Inflammatory macrophage (primary cell): ENCODE measurements around the gene KIN.
"Not testable (repeated sequence)": the region's sequence is repeated elsewhere in the genome, so short reads cannot be mapped to it uniquely, and the experiment has no call there.

ENCODE experiments used
- DNase-seq, 2 donors: peaks; one replicate each; pipeline ENCODE4 v3.0.0-alpha.2; 2020 to 2022

Gene KIN

GRCh38 chr10:7722927-7723529 is 64.8 kb downstream of the KIN start:
- DNase-seq, result no peak

DNA sequence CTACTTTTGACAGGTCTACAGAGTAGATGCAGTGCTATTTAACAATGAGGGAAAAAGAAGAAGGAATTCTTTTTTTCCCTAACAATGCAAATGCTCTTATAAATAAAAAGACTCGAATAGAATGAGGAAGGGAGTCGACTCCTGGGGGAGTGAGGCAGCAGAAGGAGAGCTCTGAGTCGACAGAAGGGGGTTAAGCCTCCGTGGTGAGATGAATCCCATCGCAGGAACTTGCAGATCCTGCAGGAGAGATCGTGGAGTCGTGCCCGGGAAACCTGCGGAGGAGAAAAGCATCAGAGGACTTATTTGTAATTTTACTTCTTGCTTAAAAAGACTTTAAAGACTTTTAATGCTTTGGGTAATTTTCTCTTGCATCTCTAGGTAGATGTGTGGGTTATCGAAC is 67.3 kb downstream of the KIN start:
- DNase-seq, result no peak

GRCh38 chr10:7718685-7719084 is 69.1 kb downstream of the KIN start:
- no peak for DNase-seq

- no peak for DNase-seq
These were observed 70.0 kb downstream of the KIN start for GRCh38 chr10:7717767-7718166.

DNA sequence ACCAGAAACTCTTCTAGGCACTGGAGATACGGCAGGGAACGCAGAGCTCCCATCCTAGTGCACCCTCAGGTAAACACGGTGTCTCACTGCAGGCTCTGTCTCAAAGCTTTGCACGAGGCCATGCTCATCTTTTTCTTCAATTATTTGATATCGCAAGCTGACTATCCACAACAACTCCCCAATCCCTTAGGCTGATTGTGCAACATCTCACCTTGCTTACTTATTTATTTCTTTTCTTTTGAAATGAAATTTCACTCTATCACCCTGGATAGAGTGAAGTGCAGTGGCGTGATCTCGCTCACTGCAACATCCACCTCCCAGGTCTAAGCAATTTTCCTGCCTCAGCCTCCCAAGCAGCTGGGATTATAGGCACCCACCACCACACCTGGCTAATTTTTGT is 72.3 kb downstream of the KIN start:
- DNase-seq, result no peak

DNA sequence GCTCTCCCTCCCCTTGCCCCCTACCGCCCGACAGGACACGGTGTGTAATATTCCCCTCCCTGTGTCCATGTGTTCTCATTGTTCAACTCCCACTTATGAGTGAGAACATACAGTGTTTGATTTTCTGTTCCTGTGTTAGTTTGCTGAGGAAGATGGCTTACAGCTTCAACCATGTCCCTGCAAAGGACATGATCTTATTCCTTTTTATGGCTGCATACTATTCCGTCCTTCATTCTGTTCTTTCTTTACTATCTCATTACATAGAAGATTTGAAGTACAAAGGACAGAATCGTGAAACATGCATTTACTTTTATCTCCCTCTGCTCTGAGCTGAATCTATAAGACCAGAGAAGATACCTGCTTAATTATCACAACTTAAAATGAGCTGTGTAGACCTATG is 76.7 kb downstream of the KIN start:
- not testable (repeated sequence) for DNase-seq

DNA sequence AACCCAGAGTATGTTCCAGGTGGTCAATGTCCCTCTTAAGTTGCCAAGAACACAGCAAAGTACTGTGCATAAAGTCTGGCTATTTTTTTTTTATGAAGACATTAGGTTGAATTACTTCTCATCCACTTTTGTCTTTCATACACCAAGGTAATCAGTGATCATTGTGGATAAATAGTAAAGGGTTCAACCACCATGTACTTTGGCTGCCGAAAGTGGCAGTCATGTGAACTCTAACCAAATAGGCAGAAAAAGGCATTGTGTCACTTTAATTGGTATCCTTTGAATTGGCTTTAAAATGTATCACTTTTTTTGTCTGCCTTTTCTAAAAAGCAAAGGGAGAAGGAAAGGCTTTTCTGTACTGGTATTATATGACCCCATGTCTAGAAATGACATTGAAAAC is 77.3 kb downstream of the KIN start:
- no peak for DNase-seq

DNA sequence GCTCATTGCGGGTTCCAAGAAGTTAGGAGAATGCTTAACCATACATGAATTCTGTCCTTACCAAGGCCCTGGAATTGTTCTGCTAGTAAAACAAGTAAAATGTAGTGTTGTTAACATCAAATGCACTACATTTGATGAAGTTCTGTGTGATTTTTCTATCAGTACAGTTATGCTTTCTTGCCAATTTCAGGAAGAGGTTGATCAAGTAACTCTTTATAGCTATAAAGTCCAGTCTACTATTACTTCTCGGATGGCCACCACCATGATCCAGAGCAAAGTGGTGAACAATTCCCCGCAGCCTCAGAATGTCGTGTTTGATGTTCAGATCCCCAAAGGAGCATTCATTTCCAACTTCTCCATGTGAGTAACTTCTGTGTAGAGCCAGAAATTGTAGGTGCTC is 79.0 kb downstream of the KIN start:
- DNase-seq, result no peak

- no peak for DNase-seq
These were observed 79.8 kb downstream of the KIN start for GRCh38 chr10:7707858-7708622.

GRCh38 chr10:7707102-7707501 is 80.7 kb downstream of the KIN start:
- DNase-seq, result no peak

- DNase-seq, result no peak
These were observed 81.2 kb downstream of the KIN start for GRCh38 chr10:7706534-7707073.

- DNase-seq, result no peak
These were observed 82.5 kb downstream of the KIN start for GRCh38 chr10:7705341-7705740.

DNA sequence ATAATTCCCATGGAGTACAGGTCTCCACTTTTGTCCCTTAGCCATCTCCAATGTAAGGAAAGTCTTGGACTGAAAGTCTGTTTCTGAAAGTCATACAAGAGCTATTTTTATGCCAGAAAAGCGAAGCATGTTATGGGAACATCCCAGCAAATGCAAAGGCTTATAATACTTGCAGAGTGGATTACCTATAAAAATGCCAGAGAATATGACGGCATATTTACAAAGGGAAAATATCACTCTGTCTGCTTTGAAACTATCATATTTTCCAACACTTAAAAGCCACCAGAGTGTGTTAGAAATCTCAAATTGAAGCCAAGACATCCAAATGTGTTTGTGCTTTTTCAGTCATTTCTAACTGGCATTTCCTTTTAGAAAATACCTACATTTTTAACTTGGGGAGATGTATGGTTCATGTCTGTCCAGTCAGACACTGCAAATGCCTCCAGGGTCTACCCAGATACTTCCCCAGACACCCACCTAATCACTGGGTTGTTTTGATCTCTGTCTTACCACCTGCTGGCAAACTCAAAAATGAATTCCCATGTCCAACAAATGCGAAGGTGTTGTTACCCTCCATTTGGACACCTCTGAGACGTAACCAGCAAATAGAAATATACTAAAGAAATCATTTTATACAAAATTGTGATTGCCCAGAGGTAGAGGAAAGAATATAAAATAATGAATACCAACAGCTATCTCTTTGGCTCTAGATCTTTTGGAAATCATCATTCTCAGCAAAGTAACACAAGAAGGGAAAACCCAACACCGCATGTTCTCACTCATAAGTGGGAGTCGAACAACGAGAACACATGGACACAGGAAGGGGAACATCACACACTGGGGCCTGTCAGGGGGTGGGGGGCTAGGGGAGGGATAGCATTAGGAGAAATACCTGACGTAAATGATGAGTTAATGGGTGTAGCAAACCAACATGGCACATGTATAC is 83.4 kb downstream of the KIN start:
- no peak for DNase-seq

DNA sequence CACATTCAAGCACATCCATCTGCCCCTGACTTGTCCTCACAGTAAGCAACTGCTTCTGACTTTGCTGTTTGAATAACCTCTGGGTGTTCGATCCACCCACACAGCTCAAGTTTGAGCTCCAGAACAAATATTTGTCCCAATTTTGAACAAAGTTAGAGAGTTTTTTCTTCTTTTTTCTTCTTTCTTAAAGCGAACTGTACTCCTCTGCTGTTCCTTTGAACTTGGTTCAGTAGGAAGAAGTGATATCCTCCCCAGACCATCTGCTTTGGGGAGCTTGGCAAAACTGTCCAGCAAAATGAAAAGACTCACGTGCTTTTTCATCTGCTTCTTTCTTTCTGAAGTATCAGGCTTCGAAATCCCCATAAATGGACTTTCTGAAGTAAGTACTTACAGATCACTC is 84.7 kb downstream of the KIN start, which contains the start of gene ITIH2:
Gene ITIH2, plus strand, starts transcription at position 177 of the 400 bp plus-strand sequence. Its CDS starts 119 bp downstream, at position 296.
- no peak for DNase-seq

DNA sequence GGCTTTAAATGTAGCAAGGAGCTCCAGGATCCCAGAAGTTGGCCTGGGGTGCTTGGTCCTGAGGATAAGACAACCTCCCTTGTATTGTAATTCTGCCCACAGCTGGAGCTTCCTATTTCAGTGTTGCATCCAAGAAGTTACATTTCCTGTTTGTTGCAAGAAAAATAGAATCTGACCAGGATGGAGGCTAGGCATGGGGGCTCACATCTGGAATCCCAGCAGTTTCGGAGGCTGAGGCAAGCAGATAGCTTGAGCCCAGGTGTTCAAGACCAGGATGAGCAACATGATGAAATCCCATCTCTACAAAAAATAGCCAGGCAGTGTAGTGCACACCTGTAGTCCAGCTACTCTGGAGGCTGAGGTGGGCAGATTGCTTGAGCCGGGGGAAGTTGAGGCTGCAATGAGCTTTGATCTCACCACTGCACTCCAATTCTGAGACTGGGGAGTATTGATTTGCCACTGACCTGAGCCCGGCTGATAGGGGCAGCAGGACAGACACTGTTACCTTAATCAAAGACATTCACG is 85.4 kb downstream of the KIN start:
- no peak for DNase-seq

DNA sequence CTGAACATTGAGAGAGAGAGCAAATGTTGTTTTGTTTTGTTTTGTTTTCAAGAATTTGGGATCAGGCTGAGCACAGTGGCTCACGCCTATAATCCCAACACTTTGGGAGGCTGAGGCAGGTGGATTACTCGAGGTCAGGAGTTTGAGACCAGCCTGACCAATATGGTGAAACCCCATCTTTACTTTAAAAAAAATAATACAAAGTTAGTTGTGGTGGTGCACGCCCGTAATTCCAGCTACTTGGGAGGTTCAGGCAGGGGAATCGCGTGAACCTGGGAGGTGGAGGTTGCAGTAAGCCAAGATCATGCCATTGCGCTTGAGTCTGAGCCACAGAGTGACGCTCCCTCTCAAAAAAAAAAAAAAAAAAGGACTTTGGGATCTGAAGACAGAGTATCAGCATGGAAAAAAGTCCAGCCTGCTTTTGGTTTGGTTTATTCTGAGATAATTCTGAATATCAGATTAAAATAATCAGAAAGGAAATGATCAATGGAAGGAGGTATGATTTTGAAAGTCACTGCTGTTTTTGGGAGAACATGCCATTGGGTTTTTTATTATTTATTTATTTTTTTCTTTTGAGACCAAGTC is 86.5 kb downstream of the KIN start:
- DNase-seq, result no peak
